DMS153 treated with DMSO at 0.1 percent for 48 hours (cell line): ENCODE data around the gene OR1F1.

Experiments
- DNase-seq: peaks from one replicate; lab custom pipeline; 2025; ENCODE audit not compliant: unreplicated experiment; lab: John Stamatoyannopoulos, UW

The OR1F1 gene

GRCh38 chr16:3246876-3247275, 58.9 kb downstream of the OR1F1 start:
- DNase-seq = no peak

GRCh38 chr16:3248596-3248995, 60.6 kb downstream of the OR1F1 start:
- no peak for DNase-seq

- DNase-seq = no peak
Measured at GRCh38 chr16:3249020-3249419, 61.0 kb downstream of the OR1F1 start.

GRCh38 chr16:3249451-3249850, 61.4 kb downstream of the OR1F1 start:
- DNase-seq = no peak

GRCh38 chr16:3252967-3253366, 65.0 kb downstream of the OR1F1 start:
- no peak for DNase-seq

GRCh38 chr16:3254309-3254708, 66.3 kb downstream of the OR1F1 start:
- no peak for DNase-seq
